Liver (tissue), 3 donors: ENCODE data around the gene TBC1D26.

Experiments used
- FOXA1 ChIP-seq: IDR thresholded peaks from 2 replicates; pipeline ENCODE4 v1.6.1; 2016; ENCODE audit warnings: antibody characterized with exemption
- GABPA ChIP-seq, 2 donors: IDR thresholded peaks in 1 of 2; conservative IDR thresholded peaks in 1 of 2; 2 replicates each; pipeline ENCODE4 v1.6.1; 2016; ENCODE audit warnings: antibody characterized with exemption in 2 of 2, mild to moderate bottlenecking in 1 of 2, moderate library complexity in 1 of 2
- HNF4G ChIP-seq: IDR thresholded peaks from 2 replicates; pipeline ENCODE4 v1.6.1; 2016; ENCODE audit warnings: antibody characterized with exemption
- JUND ChIP-seq, 2 donors: IDR thresholded peaks; 2 replicates each; pipeline ENCODE4 v1.6.1; 2016; ENCODE audit warnings: antibody characterized with exemption in 2 of 2
- MAX ChIP-seq: IDR thresholded peaks from 2 replicates; pipeline ENCODE4 v1.6.1; 2016; ENCODE audit warnings: antibody characterized with exemption
- RAD21 ChIP-seq, 2 donors: IDR thresholded peaks; 2 replicates each; pipeline ENCODE4 v1.6.1; 2016; ENCODE audit warnings: antibody characterized with exemption in 2 of 2, mild to moderate bottlenecking in 2 of 2
- REST ChIP-seq: IDR thresholded peaks from 2 replicates; pipeline ENCODE4 v1.6.1; 2016; ENCODE audit warnings: antibody characterized with exemption, mild to moderate bottlenecking
- RXRA ChIP-seq, 2 donors: IDR thresholded peaks; 2 replicates each; pipeline ENCODE4 v1.6.1; 2017 to 2018; ENCODE audit warnings: antibody characterized with exemption in 2 of 2, mild to moderate bottlenecking in 1 of 2
- SP1 ChIP-seq: IDR thresholded peaks from 2 replicates; pipeline ENCODE4 v1.6.1; 2018; ENCODE audit warnings: antibody characterized with exemption, mild to moderate bottlenecking
- TAF1 ChIP-seq: conservative IDR thresholded peaks from 2 replicates; pipeline ENCODE4 v1.6.1; 2016; ENCODE audit warnings: antibody characterized with exemption, mild to moderate bottlenecking
- YY1 ChIP-seq: IDR thresholded peaks from 2 replicates; pipeline ENCODE4 v1.6.1; 2016; ENCODE audit warnings: antibody characterized with exemption, mild to moderate bottlenecking
- ZBTB33 ChIP-seq: IDR thresholded peaks from 2 replicates; pipeline ENCODE4 v1.6.1; 2016; ENCODE audit warnings: antibody characterized with exemption
- TF ChIP-seq, protein P1 (sequence below): fragments of 150-350 bp; IDR thresholded peaks from 2 replicates; pipeline ENCODE4 v1.5.1; 2017; ENCODE audit warnings: improper control_type of control experiment, low read depth, low read length; ENCODE audit not compliant: missing input control
- donor health status: healthy.
- donor health status: healthy.

DNA sequence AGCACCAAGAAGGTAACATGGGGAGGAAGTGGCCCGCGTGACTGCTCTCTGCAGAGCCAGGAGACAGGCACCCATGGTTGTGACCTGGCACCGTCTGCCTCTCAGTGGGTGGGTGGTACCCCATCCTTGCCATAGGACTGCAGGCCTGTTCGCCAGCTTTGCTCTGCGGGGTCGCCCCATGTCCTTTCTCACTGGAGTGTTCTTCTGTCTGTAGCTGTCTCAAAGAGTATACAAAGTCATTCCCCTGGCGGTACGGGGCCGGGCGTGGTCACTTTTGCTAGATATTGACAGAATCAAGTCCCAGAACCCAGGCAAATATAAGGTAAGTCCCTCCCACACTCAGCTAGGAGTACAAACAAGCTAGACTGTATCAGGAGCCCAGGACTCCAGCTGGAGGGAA is 6.0 kb downstream of the TBC1D26 start:
- TF ChIP-seq, protein P1, sequence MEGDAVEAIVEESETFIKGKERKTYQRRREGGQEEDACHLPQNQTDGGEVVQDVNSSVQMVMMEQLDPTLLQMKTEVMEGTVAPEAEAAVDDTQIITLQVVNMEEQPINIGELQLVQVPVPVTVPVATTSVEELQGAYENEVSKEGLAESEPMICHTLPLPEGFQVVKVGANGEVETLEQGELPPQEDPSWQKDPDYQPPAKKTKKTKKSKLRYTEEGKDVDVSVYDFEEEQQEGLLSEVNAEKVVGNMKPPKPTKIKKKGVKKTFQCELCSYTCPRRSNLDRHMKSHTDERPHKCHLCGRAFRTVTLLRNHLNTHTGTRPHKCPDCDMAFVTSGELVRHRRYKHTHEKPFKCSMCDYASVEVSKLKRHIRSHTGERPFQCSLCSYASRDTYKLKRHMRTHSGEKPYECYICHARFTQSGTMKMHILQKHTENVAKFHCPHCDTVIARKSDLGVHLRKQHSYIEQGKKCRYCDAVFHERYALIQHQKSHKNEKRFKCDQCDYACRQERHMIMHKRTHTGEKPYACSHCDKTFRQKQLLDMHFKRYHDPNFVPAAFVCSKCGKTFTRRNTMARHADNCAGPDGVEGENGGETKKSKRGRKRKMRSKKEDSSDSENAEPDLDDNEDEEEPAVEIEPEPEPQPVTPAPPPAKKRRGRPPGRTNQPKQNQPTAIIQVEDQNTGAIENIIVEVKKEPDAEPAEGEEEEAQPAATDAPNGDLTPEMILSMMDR, result no peak
- TF ChIP-seq MAX, result no peak
- TF ChIP-seq TAF1, result no peak
- no peak for TF ChIP-seq ZBTB33
- TF ChIP-seq YY1, result no peak
- TF ChIP-seq RXRA (IDR thresholded peaks at IDR 0.05), result no peak
- TF ChIP-seq FOXA1, result no peak
- TF ChIP-seq RAD21 (IDR thresholded peaks at IDR 0.05), result no peak
- TF ChIP-seq REST, result no peak
- no peak for TF ChIP-seq HNF4G
- TF ChIP-seq JUND (IDR thresholded peaks at IDR 0.05), result no peak
- TF ChIP-seq GABPA (IDR thresholded peaks at IDR 0.05 in 1 of 2, conservative IDR thresholded peaks at IDR 0.05 in 1 of 2), result no peak
- TF ChIP-seq SP1, result no peak
